ENCODE data around the gene CEP104.

Gene CEP104

GRCh38 chr1:3880429-3881192 lies 23.6 kb upstream of the CEP104 start:
- Histone ChIP-seq H3K4me1 (ENCODE audit: insufficient read depth, low read length) (no peaks in the 10 kb centered on the region), H3K27ac (ENCODE audit: low read depth, low read length) (no peak overlapping the region), H3K36me3 (ENCODE audit: insufficient read depth, low read length) (peaks cover 7% of the 10 kb centered on the region; the same call in 1 of the 2 replicates), H3K9me3 (ENCODE audit: insufficient read depth, low read depth, low read length) (peaks cover 9% of the 10 kb centered on the region), H3K9ac (ENCODE audit: low read depth, low read length) (no peak overlapping the region), H3K4me3 (ENCODE audit: low read length) (no peak overlapping the region), H3K27me3 (ENCODE audit: insufficient read depth, low read length) (no peaks in the 10 kb centered on the region)
- WGBS = 93% methylated on average over 20 of the region's 20 CpGs

GRCh38 chr1:3879787-3880428 lies 22.9 kb upstream of the CEP104 start:
- H3K4me1 ChIP-seq (ENCODE audit: insufficient read depth, low read length) = no peaks in the 10 kb centered on the region
- no peak overlapping the region for H3K27ac ChIP-seq (ENCODE audit: low read depth, low read length)
- H3K4me3 ChIP-seq (ENCODE audit: low read length) = no peak overlapping the region
- H3K36me3 ChIP-seq (ENCODE audit: insufficient read depth, low read length) = peaks cover 4% of the 10 kb centered on the region
- no peaks in the 10 kb centered on the region for H3K27me3 ChIP-seq (ENCODE audit: insufficient read depth, low read length)
- H3K9me3 ChIP-seq (ENCODE audit: insufficient read depth, low read depth, low read length) = peaks cover 9% of the 10 kb centered on the region
- 85% methylated on average over 9 of the region's 9 CpGs for WGBS
- H3K9ac ChIP-seq (ENCODE audit: low read depth, low read length) = no peak overlapping the region

- H3K27me3 ChIP-seq (ENCODE audit: insufficient read depth, low read length) = no peaks in the 10 kb centered on the region
- no peak overlapping the region for H3K9ac ChIP-seq (ENCODE audit: low read depth, low read length)
- H3K27ac ChIP-seq (ENCODE audit: low read depth, low read length) = no peak overlapping the region
- H3K4me3 ChIP-seq (ENCODE audit: low read length) = no peak overlapping the region
- H3K4me1 ChIP-seq (ENCODE audit: insufficient read depth, low read length) = no peaks in the 10 kb centered on the region
- WGBS = 94% methylated on average over 7 of the region's 7 CpGs
- peaks cover 7% of the 10 kb centered on the region for H3K36me3 ChIP-seq (ENCODE audit: insufficient read depth, low read length)
- H3K9me3 ChIP-seq (ENCODE audit: insufficient read depth, low read depth, low read length) = peaks cover 9% of the 10 kb centered on the region
These were observed 22.1 kb upstream of the CEP104 start for GRCh38 chr1:3879099-3879498.

GRCh38 chr1:3876716-3877115 lies 19.7 kb upstream of the CEP104 start:
- Histone ChIP-seq H3K36me3 (ENCODE audit: insufficient read depth, low read length) (peaks cover 12% of the 10 kb centered on the region), H3K27ac (ENCODE audit: low read depth, low read length) (no peak overlapping the region), H3K4me3 (ENCODE audit: low read length) (no peak overlapping the region), H3K4me1 (ENCODE audit: insufficient read depth, low read length) (no peaks in the 10 kb centered on the region), H3K27me3 (ENCODE audit: insufficient read depth, low read length) (no peaks in the 10 kb centered on the region), H3K9me3 (ENCODE audit: insufficient read depth, low read depth, low read length) (peaks cover 9% of the 10 kb centered on the region), H3K9ac (ENCODE audit: low read depth, low read length) (no peak overlapping the region)
- WGBS = 95% methylated on average over 16 of the region's 16 CpGs

GRCh38 chr1:3874736-3875135 lies 17.7 kb upstream of the CEP104 start:
- H3K4me3 ChIP-seq (ENCODE audit: low read length) = no peak overlapping the region
- H3K27ac ChIP-seq (ENCODE audit: low read depth, low read length) = no peak overlapping the region
- H3K36me3 ChIP-seq (ENCODE audit: insufficient read depth, low read length) = peaks cover 12% of the 10 kb centered on the region
- no peaks in the 10 kb centered on the region for H3K4me1 ChIP-seq (ENCODE audit: insufficient read depth, low read length)
- WGBS = 91% methylated on average over 23 of the region's 23 CpGs
- H3K27me3 ChIP-seq (ENCODE audit: insufficient read depth, low read length) = no peaks in the 10 kb centered on the region
- H3K9ac ChIP-seq (ENCODE audit: low read depth, low read length) = no peak overlapping the region
- H3K9me3 ChIP-seq (ENCODE audit: insufficient read depth, low read depth, low read length) = peaks cover 9% of the 10 kb centered on the region

- peaks cover 12% of the 10 kb centered on the region for H3K36me3 ChIP-seq (ENCODE audit: insufficient read depth, low read length)
These were observed 15.5 kb upstream of the CEP104 start for GRCh38 chr1:3872546-3872945.

GRCh38 chr1:3871451-3871805 lies 14.4 kb upstream of the CEP104 start:
- H3K9ac ChIP-seq (ENCODE audit: low read depth, low read length) = no peak overlapping the region
- WGBS = 93% methylated on average over 7 of the region's 7 CpGs
- H3K27me3 ChIP-seq (ENCODE audit: insufficient read depth, low read length) = no peaks in the 10 kb centered on the region
- no peak overlapping the region for H3K4me3 ChIP-seq (ENCODE audit: low read length)
- peaks cover 12% of the 10 kb centered on the region for H3K36me3 ChIP-seq (ENCODE audit: insufficient read depth, low read length)
- H3K9me3 ChIP-seq (ENCODE audit: insufficient read depth, low read depth, low read length) = no peaks in the 10 kb centered on the region
- no peaks in the 10 kb centered on the region for H3K4me1 ChIP-seq (ENCODE audit: insufficient read depth, low read length)
- no peak overlapping the region for H3K27ac ChIP-seq (ENCODE audit: low read depth, low read length)

More at GRCh38 chr1:3872546-3872945, 15.5 kb upstream of the CEP104 start:
- H3K27me3 ChIP-seq (ENCODE audit: insufficient read depth, low read length) = no peaks in the 10 kb centered on the region
- H3K9me3 ChIP-seq (ENCODE audit: insufficient read depth, low read depth, low read length) = no peaks in the 10 kb centered on the region
- no peak overlapping the region for H3K4me3 ChIP-seq (ENCODE audit: low read length)
- no peak overlapping the region for H3K27ac ChIP-seq (ENCODE audit: low read depth, low read length)
- no peak overlapping the region for H3K9ac ChIP-seq (ENCODE audit: low read depth, low read length)
- 93% methylated on average over 8 of the region's 8 CpGs for WGBS
- no peaks in the 10 kb centered on the region for H3K4me1 ChIP-seq (ENCODE audit: insufficient read depth, low read length)

- Histone ChIP-seq H3K9ac (ENCODE audit: low read depth, low read length) (no peak overlapping the region), H3K36me3 (ENCODE audit: insufficient read depth, low read length) (peaks cover 8% of the 10 kb centered on the region), H3K27ac (ENCODE audit: low read depth, low read length) (no peak overlapping the region), H3K27me3 (ENCODE audit: insufficient read depth, low read length) (no peaks in the 10 kb centered on the region), H3K4me1 (ENCODE audit: insufficient read depth, low read length) (no peaks in the 10 kb centered on the region), H3K9me3 (ENCODE audit: insufficient read depth, low read depth, low read length) (no peaks in the 10 kb centered on the region), H3K4me3 (ENCODE audit: low read length) (no peak overlapping the region)
- 73% methylated on average over 18 of the region's 18 CpGs for WGBS
These were observed 12.8 kb upstream of the CEP104 start for GRCh38 chr1:3869751-3870301.

GRCh38 chr1:3868464-3869006 lies 11.5 kb upstream of the CEP104 start:
- Histone ChIP-seq H3K27ac (ENCODE audit: low read depth, low read length) (no peak overlapping the region), H3K36me3 (ENCODE audit: insufficient read depth, low read length) (peaks cover 2% of the 10 kb centered on the region; the same call in 1 of the 2 replicates), H3K4me1 (ENCODE audit: insufficient read depth, low read length) (no peaks in the 10 kb centered on the region), H3K4me3 (ENCODE audit: low read length) (no peak overlapping the region), H3K9me3 (ENCODE audit: insufficient read depth, low read depth, low read length) (no peaks in the 10 kb centered on the region), H3K27me3 (ENCODE audit: insufficient read depth, low read length) (no peaks in the 10 kb centered on the region), H3K9ac (ENCODE audit: low read depth, low read length) (no peak overlapping the region)
- 76% methylated on average over 13 of the region's 13 CpGs for WGBS

GRCh38 chr1:3865606-3866160 lies 8.7 kb upstream of the CEP104 start:
- H3K9me3 ChIP-seq (ENCODE audit: insufficient read depth, low read depth, low read length) = no peaks in the 10 kb centered on the region
- no peaks in the 10 kb centered on the region for H3K27me3 ChIP-seq (ENCODE audit: insufficient read depth, low read length)
- no peaks in the 10 kb centered on the region for H3K36me3 ChIP-seq (ENCODE audit: insufficient read depth, low read length)
- no peak overlapping the region for H3K4me3 ChIP-seq (ENCODE audit: low read length)
- H3K27ac ChIP-seq (ENCODE audit: low read depth, low read length) = no peak overlapping the region
- no peak overlapping the region; the same call in 1 of the 2 replicates for H3K9ac ChIP-seq (ENCODE audit: low read depth, low read length)
- no peaks in the 10 kb centered on the region for H3K4me1 ChIP-seq (ENCODE audit: insufficient read depth, low read length)
- WGBS = 90% methylated on average over 18 of the region's 18 CpGs

- H3K9me3 ChIP-seq (ENCODE audit: insufficient read depth, low read depth, low read length) = no peaks in the 10 kb centered on the region
- 91% methylated on average over 5 of the region's 6 CpGs for WGBS
- no peak overlapping the region for H3K27ac ChIP-seq (ENCODE audit: low read depth, low read length)
- H3K4me1 ChIP-seq (ENCODE audit: insufficient read depth, low read length) = no peaks in the 10 kb centered on the region
- no peak overlapping the region for H3K4me3 ChIP-seq (ENCODE audit: low read length)
- H3K27me3 ChIP-seq (ENCODE audit: insufficient read depth, low read length) = no peaks in the 10 kb centered on the region
- H3K9ac ChIP-seq (ENCODE audit: low read depth, low read length) = no peak overlapping the region
- H3K36me3 ChIP-seq (ENCODE audit: insufficient read depth, low read length) = no peaks in the 10 kb centered on the region
These were observed 7.9 kb upstream of the CEP104 start for GRCh38 chr1:3864884-3865283.
